Loucy (cell line): ENCODE data around the gene BRMS1.

ENCODE experiments used
- H2AFZ ChIP-seq: fragments of 200-600 bp; sonication (generic); 2 replicates; pipeline ENCODE4 v1.6.0; 2016; ENCODE audit warnings: antibody characterized with exemption, mild to moderate bottlenecking, low read length, moderate library complexity
- H3F3A ChIP-seq: fragments of 200-600 bp; 2 replicates; pipeline ENCODE4 v1.6.0; 2016; ENCODE audit warnings: antibody characterized with exemption, low read depth, mild to moderate bottlenecking
- H3K27me3 ChIP-seq: fragments of 200-600 bp; sonication (generic); 2 replicates; pipeline ENCODE4 v1.6.1; 2014; ENCODE audit warnings: low read length, mild to moderate bottlenecking; ENCODE audit not compliant: insufficient read depth, poor library complexity, severe bottlenecking
- H3K36me3 ChIP-seq: fragments of 200-600 bp; sonication (generic); 2 replicates; pipeline ENCODE4 v1.6.1; 2016; ENCODE audit warnings: low read length; ENCODE audit not compliant: insufficient read depth
- H3K4me1 ChIP-seq: fragments of 200-600 bp; sonication (generic); 2 replicates; pipeline ENCODE4 v1.5.1; 2014; ENCODE audit warnings: low read length, mild to moderate bottlenecking; ENCODE audit not compliant: insufficient read depth, poor library complexity, severe bottlenecking
- H3K4me2 ChIP-seq: fragments of 200-600 bp; sonication (generic); 2 replicates; pipeline ENCODE4 v1.6.0; 2014; ENCODE audit warnings: antibody characterized with exemption, low read length, low read depth, mild to moderate bottlenecking; ENCODE audit not compliant: poor library complexity, severe bottlenecking
- H3K4me3 ChIP-seq: fragments of 200-600 bp; sonication (generic); 2 replicates; pipeline ENCODE4 v1.5.1; 2014; ENCODE audit warnings: low read length, mild to moderate bottlenecking, mixed read lengths; ENCODE audit not compliant: poor library complexity, severe bottlenecking
- H3K79me2 ChIP-seq: fragments of 200-600 bp; sonication (generic); 2 replicates; pipeline ENCODE4 v1.6.1; 2014; ENCODE audit warnings: low read length; ENCODE audit not compliant: insufficient read depth
- H3K9ac ChIP-seq: fragments of 200-600 bp; sonication (generic); 2 replicates; pipeline ENCODE4 v1.6.0; 2014; ENCODE audit warnings: mild to moderate bottlenecking, low read depth, low read length, moderate library complexity; ENCODE audit not compliant: poor library complexity, severe bottlenecking
- H3K9me2 ChIP-seq: fragments of 200-600 bp; sonication (generic); replicated peaks from 2 replicates; pipeline ENCODE4 v1.6.1; 2016; ENCODE audit warnings: low read depth, low read length, mixed read lengths
- H3K9me3 ChIP-seq: fragments of 200-600 bp; sonication (generic); 2 replicates; pipeline ENCODE4 v1.6.1; 2014; ENCODE audit warnings: mild to moderate bottlenecking, antibody characterized with exemption, low read length, low read depth; ENCODE audit not compliant: insufficient read depth
- H4K20me1 ChIP-seq: fragments of 200-600 bp; sonication (generic); 2 replicates; pipeline ENCODE4 v1.6.0; 2014; ENCODE audit warnings: antibody characterized with exemption, low read length, mild to moderate bottlenecking; ENCODE audit not compliant: insufficient read depth, poor library complexity, severe bottlenecking
- CTCF ChIP-seq: fragments of 200-600 bp; sonication (generic); conservative IDR thresholded peaks from 2 replicates; pipeline ENCODE4 v1.5.1; 2014; ENCODE audit warnings: mild to moderate bottlenecking, antibody characterized with exemption, low read length
- EZH2phosphoT487 ChIP-seq: fragments of 200-600 bp; IDR thresholded peaks from 2 replicates; pipeline ENCODE4 v1.6.1; 2018; ENCODE audit warnings: antibody characterized with exemption, mild to moderate bottlenecking, moderate library complexity, borderline replicate concordance

BRMS1 gene

DNA sequence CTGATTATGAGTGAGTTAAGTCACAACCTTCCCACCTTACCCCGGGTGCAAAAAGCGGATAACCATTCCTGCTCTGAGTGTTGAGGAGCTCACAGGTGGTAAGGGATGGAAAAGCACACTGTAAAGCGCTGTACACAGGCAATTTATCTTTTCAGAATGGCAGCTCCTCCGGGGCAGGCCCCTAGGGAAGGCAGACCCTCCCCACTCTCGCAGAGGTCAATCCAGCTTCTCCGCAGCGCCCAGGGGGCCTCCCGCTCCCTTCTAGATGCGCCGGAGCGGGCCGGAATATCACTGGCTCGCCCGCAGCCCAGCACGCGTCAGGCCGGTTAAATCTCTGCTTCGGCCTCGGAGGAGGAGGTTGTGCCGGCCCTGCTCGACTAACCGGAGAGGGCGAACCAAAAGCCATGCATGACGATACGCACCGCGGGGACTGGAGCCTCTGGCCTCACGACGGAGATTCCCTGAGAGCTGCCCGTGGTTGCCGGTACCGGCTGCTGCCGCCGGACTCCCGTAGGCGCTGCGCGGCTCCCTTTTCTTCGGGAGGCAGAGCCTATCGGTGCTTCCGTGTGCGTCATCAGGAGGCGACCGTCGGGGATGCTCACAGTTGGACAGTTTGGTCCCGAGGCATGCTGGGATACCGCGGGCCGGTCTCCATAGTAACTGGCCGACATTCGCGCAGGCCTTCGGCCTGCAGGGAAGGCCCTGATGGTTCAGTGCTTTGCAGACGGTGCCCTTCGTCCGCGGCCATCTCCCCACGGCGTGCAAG is at the start of gene BRMS1:
TSS of gene BRMS1 (minus strand) at position 555 of the 766 bp plus-strand sequence. CDS start 2,870 bp downstream, outside the sequence.
- peaks cover 6% of the 10 kb centered on the region; the same call in 1 of the 2 replicates for H3K36me3 ChIP-seq
- H3K4me3 ChIP-seq = peak within 1 kb of the TSS; percentile 83
- peaks cover 29% of the 10 kb centered on the region for H3K79me2 ChIP-seq
- peak within 1 kb of the TSS; percentile 78 for H2AFZ ChIP-seq
- H3K27me3 ChIP-seq = no peaks in the 10 kb centered on the region
- no peaks in the 10 kb centered on the region for H3K9me3 ChIP-seq
- H3K4me1 ChIP-seq = peaks cover 28% of the 10 kb centered on the region
- H3K9ac ChIP-seq = peak within 1 kb of the TSS; percentile 84
- H3K9me2 ChIP-seq = no peaks in the 10 kb centered on the region
- peaks cover 3% of the 10 kb centered on the region; the same call in 1 of the 2 replicates for H3F3A ChIP-seq
- peak within 1 kb of the TSS; percentile 91 for H3K4me2 ChIP-seq
- peaks cover 7% of the 10 kb centered on the region for H4K20me1 ChIP-seq
- no peak for TF ChIP-seq CTCF
- no peak for TF ChIP-seq EZH2phosphoT487

- TF ChIP-seq CTCF (no peak), EZH2phosphoT487 (no peak)
Measured at GRCh38 chr11:66393954-66394353, 49.0 kb upstream of the BRMS1 start.

GRCh38 chr11:66391322-66391721 is 46.4 kb upstream of the BRMS1 start:
- no peak for TF ChIP-seq EZH2phosphoT487
- TF ChIP-seq CTCF = no peak
- no peaks in the 10 kb centered on the region for H3K9me2 ChIP-seq
- H3K4me2 ChIP-seq = no peak overlapping the region
- no peaks in the 10 kb centered on the region for H3K9me3 ChIP-seq
- H3K36me3 ChIP-seq = no peaks in the 10 kb centered on the region
- H3K4me1 ChIP-seq = peaks cover 3% of the 10 kb centered on the region
- H2AFZ ChIP-seq = no peak overlapping the region
- H4K20me1 ChIP-seq = no peaks in the 10 kb centered on the region
- H3K27me3 ChIP-seq = no peaks in the 10 kb centered on the region
- H3F3A ChIP-seq = no peaks in the 10 kb centered on the region
- no peak overlapping the region for H3K9ac ChIP-seq
- H3K4me3 ChIP-seq = no peak overlapping the region
- no peaks in the 10 kb centered on the region for H3K79me2 ChIP-seq

More at GRCh38 chr11:66393954-66394353, 49.0 kb upstream of the BRMS1 start:
- Histone ChIP-seq H3K27me3 (no peaks in the 10 kb centered on the region), H3K9me3 (no peaks in the 10 kb centered on the region), H3K4me3 (no peak overlapping the region), H3K9me2 (no peaks in the 10 kb centered on the region), H3K79me2 (no peaks in the 10 kb centered on the region), H3K4me2 (no peak overlapping the region), H3F3A (no peaks in the 10 kb centered on the region), H3K4me1 (no peaks in the 10 kb centered on the region), H3K9ac (no peak overlapping the region), H2AFZ (no peak overlapping the region), H3K36me3 (no peaks in the 10 kb centered on the region), H4K20me1 (no peaks in the 10 kb centered on the region)
